GM18526 (cell line): ENCODE measurements around the gene EIF4H.
A peak's percentile ranks its signal among the peaks of the same experiment; 100 is the strongest.

ENCODE experiments used
- POLR2A ChIP-seq: IDR thresholded peaks from 3 replicates; pipeline ENCODE4 v1.6.1; 2011; ENCODE audit not compliant: insufficient read length; ENCODE audit errors: extremely low read depth

Gene EIF4H

GRCh38 chr7:74173866-74174605 is at the start of gene EIF4H:
Gene EIF4H, plus strand, starts transcription at chr7:74174356. Its CDS starts 28 bp downstream, at chr7:74174384.
- TF ChIP-seq POLR2A = peak; percentile 86

- TF ChIP-seq POLR2A = no peak
Measured at GRCh38 chr7:74126220-74126880, 47.8 kb upstream of the EIF4H start.

- no peak for TF ChIP-seq POLR2A
Measured at GRCh38 chr7:74129887-74130286, 44.3 kb upstream of the EIF4H start.

- no peak for TF ChIP-seq POLR2A
Measured at GRCh38 chr7:74130518-74130917, 43.6 kb upstream of the EIF4H start.

- no peak for TF ChIP-seq POLR2A
Measured at GRCh38 chr7:74134117-74134620, 40.0 kb upstream of the EIF4H start.

- no peak for TF ChIP-seq POLR2A
Measured at GRCh38 chr7:74138334-74138867, 35.8 kb upstream of the EIF4H start.

- no peak for TF ChIP-seq POLR2A
Measured at GRCh38 chr7:74138945-74139843, 35.0 kb upstream of the EIF4H start.

GRCh38 chr7:74141705-74142104 is 32.5 kb upstream of the EIF4H start:
- TF ChIP-seq POLR2A = no peak

- no peak for TF ChIP-seq POLR2A
Measured at GRCh38 chr7:74143383-74143782, 30.8 kb upstream of the EIF4H start.

GRCh38 chr7:74148491-74148890 is 25.7 kb upstream of the EIF4H start:
- no peak for TF ChIP-seq POLR2A

GRCh38 chr7:74149071-74149470 is 25.1 kb upstream of the EIF4H start:
- TF ChIP-seq POLR2A = no peak

GRCh38 chr7:74149603-74150002 is 24.6 kb upstream of the EIF4H start:
- no peak for TF ChIP-seq POLR2A

- no peak for TF ChIP-seq POLR2A
Measured at GRCh38 chr7:74153736-74154135, 20.4 kb upstream of the EIF4H start.

- TF ChIP-seq POLR2A = no peak
Measured at GRCh38 chr7:74155810-74156395, 18.3 kb upstream of the EIF4H start.

- no peak for TF ChIP-seq POLR2A
Measured at GRCh38 chr7:74157605-74158004, 16.6 kb upstream of the EIF4H start.

GRCh38 chr7:74164985-74165456 is 9.1 kb upstream of the EIF4H start:
- TF ChIP-seq POLR2A = no peak
